ENCODE data around the gene TSTD2. TPM values are rescaled to one million over a fixed set of nuclear protein-coding genes. Genes with fewer than 3 reads are reported as not detected.

The TSTD2 gene
- polyA plus RNA-seq, 1 donor from 2014 or later, result 50.0 TPM

DNA sequence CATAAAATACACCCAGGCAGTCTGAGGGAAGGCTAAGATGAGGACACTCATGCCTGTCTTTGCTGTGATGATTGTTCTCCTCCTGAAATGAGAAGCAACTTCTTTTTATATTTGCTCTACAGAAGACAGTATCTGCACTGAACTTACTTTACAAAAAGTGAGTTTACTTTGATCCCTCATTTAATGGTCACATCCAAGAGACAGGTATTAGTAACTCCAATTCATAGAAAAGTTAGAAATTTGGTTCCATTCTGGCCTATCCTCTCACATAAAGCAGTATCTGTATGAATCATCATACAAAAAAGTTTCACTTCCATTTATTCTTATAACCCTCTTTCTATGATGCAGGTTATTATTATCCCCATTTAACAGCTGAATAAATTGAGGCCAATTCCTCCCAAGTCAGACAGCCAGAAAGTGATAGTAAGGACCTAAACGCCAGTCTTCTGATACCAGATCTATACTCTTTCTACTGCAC lies 15.2 kb downstream of the TSTD2 start:
- H3K27ac ChIP-seq (ENCODE audit: low read length), result no peak overlapping the region

DNA sequence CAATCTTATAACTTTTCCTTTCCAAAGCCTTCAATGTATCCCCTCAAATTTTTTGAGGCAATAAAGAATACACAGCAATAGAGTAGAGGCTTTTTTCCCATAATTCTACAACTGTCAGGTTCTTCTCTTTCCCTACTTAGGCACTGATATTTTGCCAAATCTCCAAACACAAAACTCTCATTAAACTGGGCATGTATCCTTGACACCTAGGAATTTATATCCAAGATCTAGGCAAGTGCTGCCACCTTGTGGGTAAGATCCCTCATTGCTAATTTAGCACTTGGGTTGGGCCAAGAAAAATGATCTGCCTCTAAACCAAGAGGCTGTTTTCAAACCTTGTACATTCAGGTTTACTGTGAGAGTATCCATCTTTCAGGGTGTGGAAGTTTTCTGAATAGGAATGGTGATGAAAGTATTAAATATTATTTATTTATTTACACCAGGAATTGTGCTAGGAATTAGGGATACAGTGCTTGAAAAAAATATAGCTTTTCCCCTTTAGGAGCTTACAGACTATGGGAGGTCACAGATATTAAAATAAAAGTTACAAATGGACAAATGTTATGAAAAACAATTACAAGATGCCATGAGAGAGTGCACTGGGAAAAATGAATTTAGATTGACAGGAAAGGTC lies 17.6 kb downstream of the TSTD2 start:
- no peaks in the 10 kb centered on the region for H3K79me2 ChIP-seq (replicated peaks; ENCODE audit: insufficient read depth, low read length)
- no peaks in the 10 kb centered on the region for H3K9me3 ChIP-seq (ENCODE audit: low read length)
- TF ChIP-seq RAD21 (conservative IDR thresholded peaks at IDR 0.05) (peak; percentile 86), EZH2 (IDR thresholded peaks at IDR 0.05; ENCODE audit: borderline replicate concordance, insufficient read depth, low read length, poor library complexity, severe bottlenecking) (no peak), SMC3 (conservative IDR thresholded peaks at IDR 0.05; ENCODE audit: poor library complexity) (peak; percentile 87)
- TF ChIP-seq, protein P1, sequence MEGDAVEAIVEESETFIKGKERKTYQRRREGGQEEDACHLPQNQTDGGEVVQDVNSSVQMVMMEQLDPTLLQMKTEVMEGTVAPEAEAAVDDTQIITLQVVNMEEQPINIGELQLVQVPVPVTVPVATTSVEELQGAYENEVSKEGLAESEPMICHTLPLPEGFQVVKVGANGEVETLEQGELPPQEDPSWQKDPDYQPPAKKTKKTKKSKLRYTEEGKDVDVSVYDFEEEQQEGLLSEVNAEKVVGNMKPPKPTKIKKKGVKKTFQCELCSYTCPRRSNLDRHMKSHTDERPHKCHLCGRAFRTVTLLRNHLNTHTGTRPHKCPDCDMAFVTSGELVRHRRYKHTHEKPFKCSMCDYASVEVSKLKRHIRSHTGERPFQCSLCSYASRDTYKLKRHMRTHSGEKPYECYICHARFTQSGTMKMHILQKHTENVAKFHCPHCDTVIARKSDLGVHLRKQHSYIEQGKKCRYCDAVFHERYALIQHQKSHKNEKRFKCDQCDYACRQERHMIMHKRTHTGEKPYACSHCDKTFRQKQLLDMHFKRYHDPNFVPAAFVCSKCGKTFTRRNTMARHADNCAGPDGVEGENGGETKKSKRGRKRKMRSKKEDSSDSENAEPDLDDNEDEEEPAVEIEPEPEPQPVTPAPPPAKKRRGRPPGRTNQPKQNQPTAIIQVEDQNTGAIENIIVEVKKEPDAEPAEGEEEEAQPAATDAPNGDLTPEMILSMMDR (IDR thresholded peaks at IDR 0.05; ENCODE audit: poor library complexity, severe bottlenecking), result peak; percentile 89
- H2AFZ ChIP-seq (ENCODE audit: low read depth, low read length), result no peak overlapping the region
- peaks cover 3% of the 10 kb centered on the region for H3K36me3 ChIP-seq (ENCODE audit: insufficient read depth, low read length)
- no peak overlapping the region for H3K4me2 ChIP-seq (ENCODE audit: low read length)
- H3K27me3 ChIP-seq (ENCODE audit: insufficient read depth, low read depth, low read length), result no peaks in the 10 kb centered on the region
- no peaks in the 10 kb centered on the region for H3F3A ChIP-seq (ENCODE audit: insufficient read depth, low read length, poor library complexity, severe bottlenecking)
- H4K20me1 ChIP-seq (ENCODE audit: insufficient read depth), result no peaks in the 10 kb centered on the region
- H3K27ac ChIP-seq (ENCODE audit: low read length), result no peak overlapping the region
- H3K9ac ChIP-seq (ENCODE audit: low read length), result no peak overlapping the region
- no peak overlapping the region for H3K4me3 ChIP-seq (ENCODE audit: low read length)
- no peaks in the 10 kb centered on the region for H3K9me2 ChIP-seq (ENCODE audit: insufficient read depth, low read length)

More for the DNA sequence above, 15.2 kb downstream of the TSTD2 start:
- Histone ChIP-seq H3K36me3 (ENCODE audit: insufficient read depth, low read length) (peaks cover 3% of the 10 kb centered on the region), H4K20me1 (ENCODE audit: insufficient read depth) (no peaks in the 10 kb centered on the region), H3F3A (ENCODE audit: insufficient read depth, low read length, poor library complexity, severe bottlenecking) (no peaks in the 10 kb centered on the region), H3K4me2 (ENCODE audit: low read length) (no peak overlapping the region), H3K79me2 (replicated peaks; ENCODE audit: insufficient read depth, low read length) (no peaks in the 10 kb centered on the region), H3K9ac (ENCODE audit: low read length) (no peak overlapping the region), H3K27me3 (ENCODE audit: insufficient read depth, low read depth, low read length) (no peaks in the 10 kb centered on the region), H3K9me2 (ENCODE audit: insufficient read depth, low read length) (no peaks in the 10 kb centered on the region), H2AFZ (ENCODE audit: low read depth, low read length) (no peak overlapping the region), H3K4me3 (ENCODE audit: low read length) (no peak overlapping the region), H3K9me3 (ENCODE audit: low read length) (peaks cover 4% of the 10 kb centered on the region)
- TF ChIP-seq EZH2 (IDR thresholded peaks at IDR 0.05; ENCODE audit: borderline replicate concordance, insufficient read depth, low read length, poor library complexity, severe bottlenecking), result no peak

DNA sequence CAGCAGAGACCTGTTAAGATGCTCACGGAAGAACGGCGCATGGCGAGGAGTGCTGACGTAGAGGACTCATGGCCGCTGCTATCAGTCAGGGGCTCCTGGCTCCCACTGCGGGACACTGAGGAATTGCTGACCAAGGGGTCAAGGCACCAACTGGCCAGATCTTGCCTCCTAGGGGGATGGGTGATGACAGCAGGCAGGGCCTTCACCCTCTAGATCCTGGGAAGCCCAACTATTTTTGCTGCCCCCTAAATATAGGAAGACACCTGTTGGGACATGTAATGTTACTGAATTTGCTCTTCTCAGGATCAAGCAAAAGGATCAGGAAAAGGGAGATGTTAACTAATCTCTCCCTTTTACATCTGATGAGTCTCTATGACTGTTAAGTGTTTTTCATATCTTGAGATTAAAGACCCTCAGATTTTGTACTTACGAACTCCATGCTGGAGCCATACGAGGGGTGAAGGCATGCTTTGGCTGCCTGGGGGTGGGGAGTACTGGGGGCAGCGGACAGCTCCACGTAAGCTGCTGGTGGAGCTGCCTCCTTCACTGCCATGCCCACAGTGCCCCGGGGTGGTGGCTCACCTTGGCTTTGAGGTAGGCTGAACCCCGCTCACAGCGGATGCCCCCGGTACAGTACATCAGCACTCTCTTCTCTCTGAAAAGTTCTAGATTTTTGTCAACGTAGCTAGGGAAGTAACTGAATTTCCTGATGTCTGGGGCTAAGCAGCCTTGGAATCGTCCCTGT lies 28.1 kb downstream of the TSTD2 start:
- no peaks in the 10 kb centered on the region for H4K20me1 ChIP-seq (ENCODE audit: insufficient read depth)
- H3F3A ChIP-seq (ENCODE audit: insufficient read depth, low read length, poor library complexity, severe bottlenecking), result no peaks in the 10 kb centered on the region
- no peak overlapping the region for H3K27ac ChIP-seq (ENCODE audit: low read length)
- no peaks in the 10 kb centered on the region for H3K27me3 ChIP-seq (ENCODE audit: insufficient read depth, low read depth, low read length)
- H3K36me3 ChIP-seq (ENCODE audit: insufficient read depth, low read length), result no peaks in the 10 kb centered on the region
- no peak overlapping the region for H2AFZ ChIP-seq (ENCODE audit: low read depth, low read length)
- no peak overlapping the region for H3K4me2 ChIP-seq (ENCODE audit: low read length)
- H3K9me3 ChIP-seq (ENCODE audit: low read length), result no peaks in the 10 kb centered on the region
- no peaks in the 10 kb centered on the region for H3K79me2 ChIP-seq (replicated peaks; ENCODE audit: insufficient read depth, low read length)
- TF ChIP-seq, protein P1 (IDR thresholded peaks at IDR 0.05; ENCODE audit: poor library complexity, severe bottlenecking), result no peak
- no peak for TF ChIP-seq MXI1 (conservative IDR thresholded peaks at IDR 0.05; ENCODE audit: poor library complexity, severe bottlenecking)
- no peak for TF ChIP-seq POLR2AphosphoS5 (IDR thresholded peaks at IDR 0.05)
- TF ChIP-seq EZH2 (IDR thresholded peaks at IDR 0.05; ENCODE audit: borderline replicate concordance, insufficient read depth, low read length, poor library complexity, severe bottlenecking), result no peak
- TF ChIP-seq EP300 (conservative IDR thresholded peaks at IDR 0.05; ENCODE audit: poor library complexity, severe bottlenecking), result no peak
- no peak for TF ChIP-seq TAF1 (IDR thresholded peaks at IDR 0.05; ENCODE audit: low read depth)
- no peak for TF ChIP-seq RAD21 (conservative IDR thresholded peaks at IDR 0.05)
- TF ChIP-seq, protein P2, sequence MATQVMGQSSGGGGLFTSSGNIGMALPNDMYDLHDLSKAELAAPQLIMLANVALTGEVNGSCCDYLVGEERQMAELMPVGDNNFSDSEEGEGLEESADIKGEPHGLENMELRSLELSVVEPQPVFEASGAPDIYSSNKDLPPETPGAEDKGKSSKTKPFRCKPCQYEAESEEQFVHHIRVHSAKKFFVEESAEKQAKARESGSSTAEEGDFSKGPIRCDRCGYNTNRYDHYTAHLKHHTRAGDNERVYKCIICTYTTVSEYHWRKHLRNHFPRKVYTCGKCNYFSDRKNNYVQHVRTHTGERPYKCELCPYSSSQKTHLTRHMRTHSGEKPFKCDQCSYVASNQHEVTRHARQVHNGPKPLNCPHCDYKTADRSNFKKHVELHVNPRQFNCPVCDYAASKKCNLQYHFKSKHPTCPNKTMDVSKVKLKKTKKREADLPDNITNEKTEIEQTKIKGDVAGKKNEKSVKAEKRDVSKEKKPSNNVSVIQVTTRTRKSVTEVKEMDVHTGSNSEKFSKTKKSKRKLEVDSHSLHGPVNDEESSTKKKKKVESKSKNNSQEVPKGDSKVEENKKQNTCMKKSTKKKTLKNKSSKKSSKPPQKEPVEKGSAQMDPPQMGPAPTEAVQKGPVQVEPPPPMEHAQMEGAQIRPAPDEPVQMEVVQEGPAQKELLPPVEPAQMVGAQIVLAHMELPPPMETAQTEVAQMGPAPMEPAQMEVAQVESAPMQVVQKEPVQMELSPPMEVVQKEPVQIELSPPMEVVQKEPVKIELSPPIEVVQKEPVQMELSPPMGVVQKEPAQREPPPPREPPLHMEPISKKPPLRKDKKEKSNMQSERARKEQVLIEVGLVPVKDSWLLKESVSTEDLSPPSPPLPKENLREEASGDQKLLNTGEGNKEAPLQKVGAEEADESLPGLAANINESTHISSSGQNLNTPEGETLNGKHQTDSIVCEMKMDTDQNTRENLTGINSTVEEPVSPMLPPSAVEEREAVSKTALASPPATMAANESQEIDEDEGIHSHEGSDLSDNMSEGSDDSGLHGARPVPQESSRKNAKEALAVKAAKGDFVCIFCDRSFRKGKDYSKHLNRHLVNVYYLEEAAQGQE (IDR thresholded peaks at IDR 0.05; ENCODE audit: borderline replicate concordance), result no peak
- no peak for TF ChIP-seq SMC3 (conservative IDR thresholded peaks at IDR 0.05; ENCODE audit: poor library complexity)
- H3K9ac ChIP-seq (ENCODE audit: low read length), result no peak overlapping the region
- no peaks in the 10 kb centered on the region for H3K9me2 ChIP-seq (ENCODE audit: insufficient read depth, low read length)
- H3K4me3 ChIP-seq (ENCODE audit: low read length), result no peak overlapping the region

All from neural cell (in vitro differentiated cells).